ENCODE results near the gene MICAL3.

MICAL3 gene

DNA sequence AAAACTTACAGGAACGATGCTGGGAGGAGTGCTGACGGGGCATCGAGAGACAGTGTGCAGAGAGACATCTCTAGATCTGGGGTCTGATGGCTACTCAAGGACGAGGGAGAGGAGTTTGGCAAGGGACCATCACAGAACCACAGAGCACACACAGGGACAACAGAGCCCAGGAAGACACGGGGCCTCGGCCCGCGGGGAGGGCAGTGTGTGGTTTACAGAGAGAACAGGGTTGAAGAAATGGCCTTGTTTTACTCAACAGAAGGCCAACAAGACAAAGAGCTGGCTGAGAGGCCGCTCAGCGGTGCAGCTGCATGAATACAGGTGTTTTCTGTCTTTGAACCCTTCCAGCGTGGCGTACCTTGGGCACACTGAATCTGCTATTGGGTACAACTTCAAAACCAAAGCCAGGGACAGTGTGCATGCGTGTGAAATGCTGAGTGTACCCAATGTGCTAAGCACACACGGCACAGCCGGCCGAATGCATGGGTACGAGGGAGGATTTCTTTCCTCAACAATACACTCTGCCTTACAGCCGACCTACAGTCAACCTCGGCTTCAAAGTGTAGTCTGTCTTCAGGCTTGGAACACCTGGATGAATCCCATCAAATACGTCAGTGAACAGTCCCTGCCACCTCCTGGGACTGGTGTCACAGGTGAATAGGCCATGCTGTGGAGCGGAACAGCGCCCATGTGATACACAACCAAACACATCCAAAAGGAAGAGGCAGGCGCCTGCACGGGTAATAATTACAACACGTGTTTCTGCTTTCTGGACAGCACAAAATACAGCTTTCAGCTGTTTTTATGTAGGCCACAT is 229.4 kb downstream of the MICAL3 start:
- no peak for DNase-seq (ENCODE audit: low read depth in 1 of 2, low spot score in 1 of 2)
- TF ChIP-seq SPI1 (IDR thresholded peaks at IDR 0.05; ENCODE audit: borderline replicate concordance, low read depth) (no peak), CTCF (IDR thresholded peaks at IDR 0.05; ENCODE audit: insufficient read depth, low read length) (no peak), POLR2AphosphoS5 (IDR thresholded peaks at IDR 0.05; ENCODE audit: low read depth) (no peak), REST (IDR thresholded peaks at IDR 0.05; ENCODE audit: insufficient replicate concordance, low read depth) (no peak), GABPA (IDR thresholded peaks at IDR 0.05; ENCODE audit: low read depth) (no peak)
- no peak overlapping the region for H3K27ac ChIP-seq (replicated peaks)
- H3K4me3 ChIP-seq (replicated peaks; ENCODE audit: insufficient read depth, low read length): no peak overlapping the region
- no peaks in the 10 kb centered on the region for H3K27me3 ChIP-seq (ENCODE audit: insufficient read depth, poor library complexity, severe bottlenecking)

DNA sequence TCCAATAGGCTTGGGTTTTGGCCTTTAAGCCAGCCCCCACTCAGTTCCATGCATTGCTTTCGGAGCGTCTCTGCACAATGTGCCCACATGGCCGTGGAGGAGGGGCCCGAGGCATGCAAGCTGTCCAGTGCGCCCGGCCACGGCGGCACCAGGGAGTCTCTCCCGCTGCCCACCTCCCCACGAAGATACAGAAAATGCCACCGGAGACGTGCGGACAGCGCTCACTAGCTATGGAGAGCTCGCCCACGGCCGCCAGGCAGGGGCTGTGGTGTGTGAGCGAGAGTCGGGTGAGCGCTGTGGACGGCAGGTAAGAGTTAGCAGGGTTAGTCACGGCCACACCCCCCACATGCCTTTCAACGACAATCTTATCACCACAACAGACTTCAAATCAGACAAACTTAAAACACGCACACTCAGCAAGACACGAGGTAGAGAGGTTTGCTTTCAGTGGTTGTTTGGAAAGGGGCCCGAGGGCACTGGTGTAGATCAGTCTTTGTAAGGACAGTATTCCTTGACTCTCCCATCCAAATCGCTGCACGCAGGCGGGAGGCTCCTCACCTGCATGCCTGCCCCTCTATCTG is 231.4 kb downstream of the MICAL3 start:
- no peak overlapping the region for H3K4me3 ChIP-seq (replicated peaks; ENCODE audit: insufficient read depth, low read length)
- no peak for DNase-seq (ENCODE audit: low read depth in 1 of 2, low spot score in 1 of 2)
- H3K27ac ChIP-seq (replicated peaks): no peak overlapping the region
- TF ChIP-seq POLR2AphosphoS5 (IDR thresholded peaks at IDR 0.05; ENCODE audit: low read depth): no peak
- TF ChIP-seq REST (IDR thresholded peaks at IDR 0.05; ENCODE audit: insufficient replicate concordance, low read depth): no peak
- no peak for TF ChIP-seq SPI1 (IDR thresholded peaks at IDR 0.05; ENCODE audit: borderline replicate concordance, low read depth)
- TF ChIP-seq CTCF (IDR thresholded peaks at IDR 0.05; ENCODE audit: insufficient read depth, low read length): no peak
- no peak for TF ChIP-seq GABPA (IDR thresholded peaks at IDR 0.05; ENCODE audit: low read depth)
- no peaks in the 10 kb centered on the region for H3K27me3 ChIP-seq (ENCODE audit: insufficient read depth, poor library complexity, severe bottlenecking)

GRCh38 chr22:17792299-17792698 is 232.1 kb downstream of the MICAL3 start:
- Histone ChIP-seq H3K4me3 (replicated peaks; ENCODE audit: insufficient read depth, low read length) (no peak overlapping the region), H3K27ac (replicated peaks) (no peak overlapping the region), H3K27me3 (ENCODE audit: insufficient read depth, poor library complexity, severe bottlenecking) (no peaks in the 10 kb centered on the region)
- TF ChIP-seq SPI1 (IDR thresholded peaks at IDR 0.05; ENCODE audit: borderline replicate concordance, low read depth) (no peak), REST (IDR thresholded peaks at IDR 0.05; ENCODE audit: insufficient replicate concordance, low read depth) (no peak), GABPA (IDR thresholded peaks at IDR 0.05; ENCODE audit: low read depth) (no peak), CTCF (IDR thresholded peaks at IDR 0.05; ENCODE audit: insufficient read depth, low read length) (no peak), POLR2AphosphoS5 (IDR thresholded peaks at IDR 0.05; ENCODE audit: low read depth) (no peak)
- no peak for DNase-seq (ENCODE audit: low read depth in 1 of 2, low spot score in 1 of 2)
